Activated CD8-positive, alpha-beta memory T cell treated with anti-CD3 and anti-CD28 coated beads for 1 hour (primary cell): ENCODE results near the gene ROR2.

Experiments used
- DNase-seq, 2 donors: peaks; one replicate each; pipeline ENCODE4 v3.0.0-alpha.2; 2020; ENCODE audit warnings: low read depth in 1 of 2; ENCODE audit errors: extremely low read depth in 1 of 2

Gene ROR2

GRCh38 chr9:91824151-91824550 is 125.9 kb downstream of the ROR2 start:
- DNase-seq = no peak

GRCh38 chr9:91820949-91821880 is 128.8 kb downstream of the ROR2 start:
- no peak for DNase-seq

- DNase-seq = no peak
Measured at GRCh38 chr9:91820126-91820750, 129.8 kb downstream of the ROR2 start.

- no peak for DNase-seq
Measured at GRCh38 chr9:91818647-91819403, 131.2 kb downstream of the ROR2 start.

- DNase-seq = no peak
Measured at GRCh38 chr9:91818225-91818585, 131.8 kb downstream of the ROR2 start.

GRCh38 chr9:91817493-91818224 is 132.4 kb downstream of the ROR2 start:
- no peak for DNase-seq

- no peak for DNase-seq
Measured at GRCh38 chr9:91817106-91817492, 132.9 kb downstream of the ROR2 start.

GRCh38 chr9:91816356-91816755 is 133.7 kb downstream of the ROR2 start:
- no peak for DNase-seq

- DNase-seq = no peak
Measured at GRCh38 chr9:91815896-91816295, 134.1 kb downstream of the ROR2 start.

GRCh38 chr9:91814753-91815152 is 135.3 kb downstream of the ROR2 start:
- no peak for DNase-seq

GRCh38 chr9:91814201-91814600 is 135.8 kb downstream of the ROR2 start:
- DNase-seq = no peak

- no peak for DNase-seq
Measured at GRCh38 chr9:91813176-91813795, 136.7 kb downstream of the ROR2 start.

- DNase-seq = no peak
Measured at GRCh38 chr9:91812191-91812590, 137.8 kb downstream of the ROR2 start.

GRCh38 chr9:91811024-91811909 is 138.8 kb downstream of the ROR2 start:
- no peak for DNase-seq

GRCh38 chr9:91810286-91810905 is 139.6 kb downstream of the ROR2 start:
- DNase-seq = no peak

- DNase-seq = no peak
Measured at GRCh38 chr9:91809581-91810285, 140.3 kb downstream of the ROR2 start.

- DNase-seq = no peak
Measured at GRCh38 chr9:91807643-91808246, 142.3 kb downstream of the ROR2 start.

- DNase-seq = no peak
Measured at GRCh38 chr9:91805031-91805430, 145.0 kb downstream of the ROR2 start.
